Measurements from ENCODE around the gene POFUT1.

POFUT1 gene

GRCh38 chr20:32277361-32278198, 69.9 kb downstream of the POFUT1 start, which contains the start of gene KIF3B (continued):
- TF ChIP-seq ZNF26 (tag by site-specific recombination; IDR thresholded peaks at IDR 0.05) (no peak), ZNF555 (tag by site-specific recombination; conservative IDR thresholded peaks at IDR 0.05) (no peak), IKZF3 (tag by site-specific recombination; IDR thresholded peaks at IDR 0.05) (peak; percentile 73), RBAK (tag by site-specific recombination; IDR thresholded peaks at IDR 0.05) (no peak), ZNF670 (tag by site-specific recombination; IDR thresholded peaks at IDR 0.05; ENCODE audit: low read depth) (no peak), ZBTB8A (tag by site-specific recombination; IDR thresholded peaks at IDR 0.05) (no peak), ZNF501 (tag by site-specific recombination; IDR thresholded peaks at IDR 0.05) (no peak), ZNF132 (tag by site-specific recombination; IDR thresholded peaks at IDR 0.05; ENCODE audit: borderline replicate concordance) (no peak), ZBTB1 (tag by site-specific recombination; IDR thresholded peaks at IDR 0.05) (no peak), ZNF664 (tag by site-specific recombination; IDR thresholded peaks at IDR 0.05) (no peak), ZNF37A (tag by site-specific recombination; IDR thresholded peaks at IDR 0.05) (no peak), PRDM2 (tag by site-specific recombination; IDR thresholded peaks at IDR 0.05; ENCODE audit: borderline replicate concordance) (no peak), ZNF521 (tag by site-specific recombination; IDR thresholded peaks at IDR 0.05) (no peak), KLF10 (tag by site-specific recombination; IDR thresholded peaks at IDR 0.05) (no peak; the same call in 1 of the 2 replicates), ZNF157 (tag by site-specific recombination; IDR thresholded peaks at IDR 0.05) (no peak), ZEB2 (tag by site-specific recombination; IDR thresholded peaks at IDR 0.05) (no peak), HOXA7 (CRISPR knock-in tag; IDR thresholded peaks at IDR 0.05; ENCODE audit: borderline replicate concordance) (no peak), KLF7 (tag by site-specific recombination; IDR thresholded peaks at IDR 0.05; ENCODE audit: borderline replicate concordance) (0 out of 2 replicates have a peak, but pooled peaks have one; percentile 61), ZNF776 (tag by site-specific recombination; IDR thresholded peaks at IDR 0.05; ENCODE audit: borderline replicate concordance) (no peak), ZNF362 (tag by site-specific recombination; IDR thresholded peaks at IDR 0.05) (no peak)
- TF ChIP-seq, protein P1, sequence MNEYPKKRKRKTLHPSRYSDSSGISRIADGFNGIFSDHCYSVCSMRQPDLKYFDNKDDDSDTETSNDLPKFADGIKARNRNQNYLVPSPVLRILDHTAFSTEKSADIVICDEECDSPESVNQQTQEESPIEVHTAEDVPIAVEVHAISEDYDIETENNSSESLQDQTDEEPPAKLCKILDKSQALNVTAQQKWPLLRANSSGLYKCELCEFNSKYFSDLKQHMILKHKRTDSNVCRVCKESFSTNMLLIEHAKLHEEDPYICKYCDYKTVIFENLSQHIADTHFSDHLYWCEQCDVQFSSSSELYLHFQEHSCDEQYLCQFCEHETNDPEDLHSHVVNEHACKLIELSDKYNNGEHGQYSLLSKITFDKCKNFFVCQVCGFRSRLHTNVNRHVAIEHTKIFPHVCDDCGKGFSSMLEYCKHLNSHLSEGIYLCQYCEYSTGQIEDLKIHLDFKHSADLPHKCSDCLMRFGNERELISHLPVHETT (tag by site-specific recombination; IDR thresholded peaks at IDR 0.05): peak; percentile 37; the same call in 1 of the 2 replicates
- TF ChIP-seq, protein P2, sequence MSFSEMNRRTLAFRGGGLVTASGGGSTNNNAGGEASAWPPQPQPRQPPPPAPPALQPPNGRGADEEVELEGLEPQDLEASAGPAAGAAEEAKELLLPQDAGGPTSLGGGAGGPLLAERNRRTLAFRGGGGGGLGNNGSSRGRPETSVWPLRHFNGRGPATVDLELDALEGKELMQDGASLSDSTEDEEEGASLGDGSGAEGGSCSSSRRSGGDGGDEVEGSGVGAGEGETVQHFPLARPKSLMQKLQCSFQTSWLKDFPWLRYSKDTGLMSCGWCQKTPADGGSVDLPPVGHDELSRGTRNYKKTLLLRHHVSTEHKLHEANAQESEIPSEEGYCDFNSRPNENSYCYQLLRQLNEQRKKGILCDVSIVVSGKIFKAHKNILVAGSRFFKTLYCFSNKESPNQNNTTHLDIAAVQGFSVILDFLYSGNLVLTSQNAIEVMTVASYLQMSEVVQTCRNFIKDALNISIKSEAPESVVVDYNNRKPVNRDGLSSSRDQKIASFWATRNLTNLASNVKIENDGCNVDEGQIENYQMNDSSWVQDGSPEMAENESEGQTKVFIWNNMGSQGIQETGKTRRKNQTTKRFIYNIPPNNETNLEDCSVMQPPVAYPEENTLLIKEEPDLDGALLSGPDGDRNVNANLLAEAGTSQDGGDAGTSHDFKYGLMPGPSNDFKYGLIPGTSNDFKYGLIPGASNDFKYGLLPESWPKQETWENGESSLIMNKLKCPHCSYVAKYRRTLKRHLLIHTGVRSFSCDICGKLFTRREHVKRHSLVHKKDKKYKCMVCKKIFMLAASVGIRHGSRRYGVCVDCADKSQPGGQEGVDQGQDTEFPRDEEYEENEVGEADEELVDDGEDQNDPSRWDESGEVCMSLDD (tag by site-specific recombination; IDR thresholded peaks at IDR 0.05): no peak
- TF ChIP-seq, protein P3, sequence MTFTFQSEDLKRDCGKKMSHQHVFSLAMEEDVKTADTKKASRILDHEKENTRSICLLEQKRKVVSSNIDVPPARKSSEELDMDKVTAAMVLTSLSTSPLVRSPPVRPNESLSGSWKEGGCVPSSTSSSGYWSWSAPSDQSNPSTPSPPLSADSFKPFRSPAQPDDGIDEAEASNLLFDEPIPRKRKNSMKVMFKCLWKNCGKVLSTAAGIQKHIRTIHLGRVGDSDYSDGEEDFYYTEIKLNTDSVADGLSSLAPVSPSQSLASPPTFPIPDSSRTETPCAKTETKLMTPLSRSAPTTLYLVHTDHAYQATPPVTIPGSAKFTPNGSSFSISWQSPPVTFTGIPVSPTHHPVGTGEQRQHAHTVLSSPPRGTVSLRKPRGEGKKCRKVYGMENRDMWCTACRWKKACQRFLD (tag by site-specific recombination; IDR thresholded peaks at IDR 0.05): no peak
- TF ChIP-seq, protein P4, sequence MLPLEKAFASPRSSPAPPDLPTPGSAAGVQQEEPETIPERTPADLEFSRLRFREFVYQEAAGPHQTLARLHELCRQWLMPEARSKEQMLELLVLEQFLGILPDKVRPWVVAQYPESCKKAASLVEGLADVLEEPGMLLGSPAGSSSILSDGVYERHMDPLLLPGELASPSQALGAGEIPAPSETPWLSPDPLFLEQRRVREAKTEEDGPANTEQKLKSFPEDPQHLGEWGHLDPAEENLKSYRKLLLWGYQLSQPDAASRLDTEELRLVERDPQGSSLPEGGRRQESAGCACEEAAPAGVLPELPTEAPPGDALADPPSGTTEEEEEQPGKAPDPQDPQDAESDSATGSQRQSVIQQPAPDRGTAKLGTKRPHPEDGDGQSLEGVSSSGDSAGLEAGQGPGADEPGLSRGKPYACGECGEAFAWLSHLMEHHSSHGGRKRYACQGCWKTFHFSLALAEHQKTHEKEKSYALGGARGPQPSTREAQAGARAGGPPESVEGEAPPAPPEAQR (tag by site-specific recombination; IDR thresholded peaks at IDR 0.05): no peak
